Measurements from ENCODE around the gene ELK1.
"Not testable (repeated sequence)": the region's sequence is repeated elsewhere in the genome, so short reads cannot be mapped to it uniquely, and the experiment has no call there.

The ELK1 gene

GRCh38 chrX:47650164-47651042, at the start of gene ELK1:
ELK1 (minus strand) TSS chrX:47650563; CDS start chrX:47641441, 9,122 bp downstream.
- peak; percentile 77 for DNase-seq (ENCODE audit: low read depth)

GRCh38 chrX:47697181-47697580, 46.8 kb upstream of the ELK1 start:
- DNase-seq (ENCODE audit: low read depth), result no peak

GRCh38 chrX:47690175-47690574, 39.8 kb upstream of the ELK1 start:
- DNase-seq (ENCODE audit: low read depth), result no peak

- DNase-seq (ENCODE audit: low read depth), result no peak
Measured at GRCh38 chrX:47687263-47687662, 36.9 kb upstream of the ELK1 start.

GRCh38 chrX:47683829-47684205, 33.5 kb upstream of the ELK1 start:
- DNase-seq (ENCODE audit: low read depth), result no peak

GRCh38 chrX:47683184-47683828, 32.9 kb upstream of the ELK1 start:
- DNase-seq (ENCODE audit: low read depth), result no peak

GRCh38 chrX:47675959-47676859, 25.8 kb upstream of the ELK1 start:
- DNase-seq (ENCODE audit: low read depth), result not testable (repeated sequence)

GRCh38 chrX:47674776-47675175, 24.4 kb upstream of the ELK1 start:
- DNase-seq (ENCODE audit: low read depth), result no peak

- DNase-seq (ENCODE audit: low read depth), result not testable (repeated sequence)
Measured at GRCh38 chrX:47665797-47666196, 15.4 kb upstream of the ELK1 start.

- DNase-seq (ENCODE audit: low read depth), result no peak
Measured at GRCh38 chrX:47664737-47665136, 14.4 kb upstream of the ELK1 start.

- DNase-seq (ENCODE audit: low read depth), result no peak
Measured at GRCh38 chrX:47662144-47662657, 11.8 kb upstream of the ELK1 start.

- no peak for DNase-seq (ENCODE audit: low read depth)
Measured at GRCh38 chrX:47661539-47661938, 11.2 kb upstream of the ELK1 start.

- DNase-seq (ENCODE audit: low read depth), result no peak
Measured at GRCh38 chrX:47659421-47659726, 9.0 kb upstream of the ELK1 start.

GRCh38 chrX:47658684-47659420, 8.5 kb upstream of the ELK1 start, which contains the start of gene UXT:
UXT (minus strand) TSS chrX:47659180; CDS start chrX:47658927, 253 bp downstream.
- DNase-seq (ENCODE audit: low read depth), result peak; percentile 84

GRCh38 chrX:47658301-47658683, 7.9 kb upstream of the ELK1 start:
- DNase-seq (ENCODE audit: low read depth), result no peak

GRCh38 chrX:47651043-47651905, 911 bp upstream of the ELK1 start:
- DNase-seq (ENCODE audit: low read depth), result no peak

GRCh38 chrX:47649781-47650163, 591 bp downstream of the ELK1 start:
- no peak for DNase-seq (ENCODE audit: low read depth)

GRCh38 chrX:47649271-47649670, 1.1 kb downstream of the ELK1 start:
- no peak for DNase-seq (ENCODE audit: low read depth)

- no peak for DNase-seq (ENCODE audit: low read depth)
Measured at GRCh38 chrX:47648376-47648775, 2.0 kb downstream of the ELK1 start.

GRCh38 chrX:47646636-47647035, 3.7 kb downstream of the ELK1 start:
- no peak for DNase-seq (ENCODE audit: low read depth)

- DNase-seq (ENCODE audit: low read depth), result no peak
Measured at GRCh38 chrX:47645530-47645929, 4.8 kb downstream of the ELK1 start.

Measured in activated T-helper 9 cell treated with anti-CD3 and anti-CD28 coated beads, Interleukin-2, amount 50 U/mL, for 16 hours (primary cell).